H1 (cell line): Measurements from ENCODE around the gene ZNG1B. TPM values are rescaled to one million over a fixed set of nuclear protein-coding genes. Genes with fewer than 3 reads are reported as not detected.

Source experiments
- CTCF ChIA-PET: fragments of 300-600 bp; sonication (Branson Sonifier 250); formaldehyde crosslinking; loops from one replicate; lab custom pipeline; 2021; ENCODE audit not compliant: partially characterized antibody; lab: Charles Lee
- POLR2A ChIA-PET: fragments of 300-600 bp; sonication (Branson Sonifier 250); formaldehyde crosslinking; loops from one replicate; lab custom pipeline; 2021; ENCODE audit warnings: inconsistent platforms; ENCODE audit not compliant: partially characterized antibody; lab: Charles Lee
- DNase-seq, 2 experiments: peaks; one replicate each; pipeline versions ENCODE4 v3.0.0 to v3.0.0-alpha.2; 2010 to 2022; ENCODE audit warnings: low spot score in 2 of 2, low read depth in 1 of 2, mixed read lengths in 1 of 2
- FAIRE-seq: peaks from 2 replicates; lab custom pipeline; 2011; peaks lifted over from hg19 to GRCh38; lab: Jason Lieb, UNC
- H2AFZ ChIP-seq: 2 replicates; pipeline ENCODE4 v1.8.1; 2012; ENCODE audit warnings: low read length, inconsistent platforms
- H2AK5ac ChIP-seq: 2 replicates; pipeline ENCODE4 v1.6.1; 2013; ENCODE audit warnings: low read depth, low read length
- H2BK120ac ChIP-seq: replicated peaks from 2 replicates; pipeline ENCODE3; 2013; ENCODE audit warnings: low read depth, low read length, inconsistent platforms
- H2BK12ac ChIP-seq: 2 replicates; pipeline ENCODE4 v1.6.1; 2013; ENCODE audit warnings: low read depth, low read length
- H2BK15ac ChIP-seq: 2 replicates; pipeline ENCODE4 v1.6.1; 2013; ENCODE audit warnings: low read length
- H2BK20ac ChIP-seq: 2 replicates; pipeline ENCODE4 v1.6.1; 2013; ENCODE audit warnings: low read length
- H2BK5ac ChIP-seq: 2 replicates; pipeline ENCODE4 v1.6.1; 2013; ENCODE audit warnings: low read depth, low read length
- H3K14ac ChIP-seq: 2 replicates; pipeline ENCODE4 v1.6.1; 2013; ENCODE audit warnings: inconsistent platforms; ENCODE audit not compliant: insufficient read length
- H3K18ac ChIP-seq: 2 replicates; pipeline ENCODE4 v1.6.1; 2013; ENCODE audit warnings: low read length; ENCODE audit errors: extremely low read depth
- H3K23ac ChIP-seq: 2 replicates; pipeline ENCODE4 v1.6.1; 2013; ENCODE audit warnings: inconsistent platforms; ENCODE audit not compliant: insufficient read length
- H3K23me2 ChIP-seq: 2 replicates; pipeline ENCODE4 v1.6.1; 2013; ENCODE audit warnings: low read depth, low read length
- H3K27ac ChIP-seq: 2 replicates; pipeline ENCODE4 v1.6.1; 2011; ENCODE audit warnings: low read depth, low read length, inconsistent platforms
- H3K27me3 ChIP-seq, 4 experiments: replicated peaks in 1 of 4; 1 replicate in 1 of 4; 2 replicates in 3 of 4; pipeline versions ENCODE4 v1.6.1 to v1.8.1; 2011 to 2013; ENCODE audit warnings: low read length in 3 of 4, mild to moderate bottlenecking in 3 of 4, inconsistent platforms in 2 of 4, mixed read lengths in 2 of 4, moderate library complexity in 1 of 4; ENCODE audit not compliant: control insufficient read depth in 3 of 4, insufficient read depth in 3 of 4; ENCODE audit errors: extremely low read depth in 1 of 4
- H3K36me3 ChIP-seq, 4 experiments: 2 replicates each; pipeline versions ENCODE4 v1.6.1 to v1.8.1; 2011 to 2013; ENCODE audit warnings: mild to moderate bottlenecking in 4 of 4, low read length in 3 of 4, moderate library complexity in 2 of 4, control low read depth in 1 of 4, inconsistent platforms in 1 of 4; ENCODE audit not compliant: insufficient read depth in 4 of 4, control insufficient read depth in 2 of 4
- H3K4ac ChIP-seq: replicated peaks from 2 replicates; pipeline ENCODE3; 2013; ENCODE audit warnings: low read length, low read depth, mixed read lengths, inconsistent platforms; ENCODE audit not compliant: insufficient read length
- H3K4me1 ChIP-seq, 4 experiments: replicated peaks in 1 of 4; 1 replicate in 1 of 4; 2 replicates in 3 of 4; pipeline versions ENCODE4 v1.6.1 to v1.8.1; 2011 to 2013; ENCODE audit warnings: low read length in 3 of 4, inconsistent platforms in 2 of 4, mixed read lengths in 1 of 4; ENCODE audit not compliant: insufficient read depth in 4 of 4, control insufficient read depth in 3 of 4
- H3K4me2 ChIP-seq, 2 experiments: 2 replicates each; pipeline versions ENCODE4 v1.6.1 to v1.8.1; 2011 to 2013; ENCODE audit warnings: low read depth in 2 of 2, low read length in 2 of 2, control low read depth in 1 of 2, inconsistent platforms in 1 of 2, mild to moderate bottlenecking in 1 of 2; ENCODE audit not compliant: insufficient read depth in 1 of 2
- H3K4me3 ChIP-seq, 4 experiments: fragments of 200-600, 300-600 bp in 1 of 4; sonication (generic), shearing (Covaris generic), sonication (Bioruptor Twin) in 1 of 4; 2 replicates each; pipeline versions ENCODE4 v1.5.1 to v1.8.1; 2011 to 2016; ENCODE audit warnings: low read length in 4 of 4, low read depth in 3 of 4, control low read depth in 2 of 4, inconsistent platforms in 2 of 4, mild to moderate bottlenecking in 2 of 4, mixed read lengths in 1 of 4, moderate library complexity in 1 of 4; ENCODE audit not compliant: insufficient read depth in 2 of 4; ENCODE audit errors: extremely low read depth in 1 of 4
- H3K56ac ChIP-seq: replicated peaks from 2 replicates; pipeline ENCODE3; 2013; ENCODE audit warnings: low read depth, mild to moderate bottlenecking, mixed read lengths, low read length, inconsistent platforms; ENCODE audit not compliant: insufficient read length
- H3K79me1 ChIP-seq: 2 replicates; pipeline ENCODE4 v1.6.1; 2013; ENCODE audit warnings: low read depth, low read length, control low read depth
- H3K79me2 ChIP-seq, 2 experiments: 2 replicates each; pipeline versions ENCODE4 v1.6.1 to v1.8.1; 2012 to 2013; ENCODE audit warnings: low read length in 2 of 2, mild to moderate bottlenecking in 2 of 2, inconsistent platforms in 1 of 2; ENCODE audit not compliant: insufficient read depth in 2 of 2, control insufficient read depth in 1 of 2
- H3K9ac ChIP-seq, 4 experiments: replicated peaks in 1 of 4; 1 replicate in 1 of 4; 2 replicates in 3 of 4; pipeline versions ENCODE4 v1.6.1 to v1.8.1; 2011 to 2013; ENCODE audit warnings: low read depth in 3 of 4, low read length in 3 of 4, control low read depth in 2 of 4, mild to moderate bottlenecking in 2 of 4, moderate library complexity in 2 of 4, inconsistent platforms in 1 of 4; ENCODE audit errors: extremely low read depth in 1 of 4
- H3K9me3 ChIP-seq, 2 experiments: 2 replicates each; pipeline versions ENCODE4 v1.6.1 to v1.8.1; 2012 to 2013; ENCODE audit warnings: mild to moderate bottlenecking in 2 of 2, moderate library complexity in 2 of 2, control low read depth in 1 of 2, inconsistent platforms in 1 of 2, low read depth in 1 of 2, low read length in 1 of 2, mixed read lengths in 1 of 2; ENCODE audit not compliant: insufficient read depth in 2 of 2
- H4K20me1 ChIP-seq, 2 experiments: replicated peaks in 1 of 2; 2 replicates each; pipeline versions ENCODE3 to v1.8.1; 2011 to 2013; ENCODE audit warnings: inconsistent platforms in 2 of 2, low read length in 2 of 2, mild to moderate bottlenecking in 1 of 2; ENCODE audit not compliant: insufficient read depth in 2 of 2, control insufficient read depth in 1 of 2
- H4K5ac ChIP-seq: 2 replicates; pipeline ENCODE4 v1.6.1; 2013; ENCODE audit warnings: low read length, low read depth, mixed read lengths, inconsistent platforms; ENCODE audit not compliant: insufficient read length
- H4K8ac ChIP-seq: 2 replicates; pipeline ENCODE4 v1.8.0; 2013; ENCODE audit warnings: mild to moderate bottlenecking, moderate library complexity, low read length, inconsistent platforms; ENCODE audit not compliant: insufficient read depth; ENCODE audit errors: extremely low read depth
- H4K91ac ChIP-seq: replicated peaks from 2 replicates; pipeline ENCODE3; 2013; ENCODE audit warnings: low read length, mixed read lengths, inconsistent platforms; ENCODE audit not compliant: insufficient read length
- CTCF ChIP-seq, 3 experiments: IDR thresholded peaks; 1 replicate in 2 of 3; 2 replicates in 1 of 3; pipeline versions ENCODE4 v1.5.1 to v1.6.1; 2011; ENCODE audit warnings: low read length in 3 of 3, mild to moderate bottlenecking in 3 of 3, inconsistent platforms in 2 of 3, low read depth in 1 of 3, moderate library complexity in 1 of 3; ENCODE audit not compliant: insufficient read depth in 1 of 3; ENCODE audit errors: control extremely low read depth in 1 of 3
- JUN ChIP-seq: IDR thresholded peaks from 2 replicates; pipeline ENCODE4 v1.6.1; 2011; ENCODE audit warnings: low read depth, mild to moderate bottlenecking, improper control_type of control experiment, low read length
- WGBS, 2 experiments: shearing (Covaris generic) in 1 of 2; methylation state at CpG; one replicate each; pipeline versions ENCODE4 v1.1.6 to v1.1.7; 2013 to 2015; ENCODE audit warnings: low lambda C conversion rate in 2 of 2, mixed read lengths in 2 of 2, inconsistent platforms in 1 of 2, low coverage in 1 of 2, missing lambda C conversion rate in 1 of 2; ENCODE audit not compliant: insufficient replicate concordance in 2 of 2, insufficient coverage in 1 of 2, insufficient read length in 1 of 2; ENCODE audit errors: extremely low coverage in 1 of 2, missing lambda C conversion rate in 1 of 2; 5-methylcytosine and 5-hydroxymethylcytosine counted together
- polyA plus RNA-seq, 7 experiments: library from polyadenylated mRNA; depleted of rRNA in 3 of 7; stranded (reverse) in 5 of 7; unstranded in 2 of 7; fragments of >200 nt in 5 of 7; fragments of 200-250 nt in 2 of 7; gene quantifications; 1 replicate in 5 of 7; 2 replicates in 1 of 7; 4 replicates in 1 of 7; pipeline versions ENCODE4 v1.2.1 to v1.2.3, GENCODE V29; 2011 to 2013; ENCODE audit warnings: missing spikeins in 2 of 7, mixed read lengths in 2 of 7
- total RNA-seq: library from RNA; stranded (reverse); fragmentation: NEBNext Ultra II Directional; extraction: Animal tissue kit (Norgen Biotek cat#: 25700); gene quantifications from 2 replicates; pipeline ENCODE4 v1.2.1, GENCODE V29; 2021

The ZNG1B gene
- total and polyA plus RNA-seq, 2 of the 8 experiments (the other 6 are each of a cell fraction or from before 2014, with no cell fraction given) = 12.8 to 32.7 TPM

GRCh38 chr2:113407446-113408099 lies 29.9 kb upstream of the ZNG1B start:
- H3K23ac ChIP-seq = no peak overlapping the region
- no peak overlapping the region for H4K5ac ChIP-seq
- H3K27me3 ChIP-seq = peaks cover 0 to 2% (median 0%) of the 10 kb centered on the region in 4 experiments; a peak in 1 of 7 replicates
- H3K23me2 ChIP-seq = no peaks in the 10 kb centered on the region
- no peak overlapping the region for H3K9ac ChIP-seq
- H3K18ac ChIP-seq = no peak overlapping the region
- no peak overlapping the region for H4K91ac ChIP-seq
- H3K4me2 ChIP-seq = no peak overlapping the region
- no peak overlapping the region for H2BK5ac ChIP-seq
- no peaks in the 10 kb centered on the region for H3K79me1 ChIP-seq
- no peak overlapping the region for H4K8ac ChIP-seq
- H3K36me3 ChIP-seq = no peaks in the 10 kb centered on the region
- H2BK15ac ChIP-seq = no peak overlapping the region
- no peak overlapping the region for H2AK5ac ChIP-seq
- TF ChIP-seq JUN (no peak), CTCF (IDR thresholded peaks at IDR 0.05; ENCODE audit: control extremely low read depth in 1 of 3, insufficient read depth in 1 of 3, low read depth in 1 of 3, low read length in 3 of 3) (peak in 1 of 3 experiments; percentile 24; a peak in 1 of 4 replicates)
- H3K79me2 ChIP-seq = no peaks in the 10 kb centered on the region
- H3K4ac ChIP-seq = no peak overlapping the region
- no peak overlapping the region for H3K56ac ChIP-seq
- no peak overlapping the region for H2BK20ac ChIP-seq
- no peak overlapping the region for H3K4me3 ChIP-seq
- H3K14ac ChIP-seq = no peak overlapping the region
- H4K20me1 ChIP-seq = no peaks in the 10 kb centered on the region
- DNase-seq = no peak
- H3K27ac ChIP-seq = no peak overlapping the region
- CTCF ChIA-PET = interaction anchor here (0.8 to 2.0 kb wide), 5 partner anchors 37 to 245 kb away, joined by 3 to 5 read pairs (median 3); no protein-coding TSS in a partner anchor
- H2AFZ ChIP-seq = no peak overlapping the region
- POLR2A ChIA-PET = no interaction called here
- 85% methylated on average over 3 of the region's 3 CpGs; no CpG with 5 or more reads in 1 of the 2 experiments for WGBS, 2 experiments
- no peak overlapping the region for H2BK120ac ChIP-seq
- FAIRE-seq = no peak
- H3K4me1 ChIP-seq = peaks cover 0 to 7% (median 1%) of the 10 kb centered on the region in 4 experiments; a peak in 4 of 7 replicates
- H2BK12ac ChIP-seq = no peak overlapping the region
- no peaks in the 10 kb centered on the region for H3K9me3 ChIP-seq
